ENCODE measurements around the gene TSNAXIP1.

The TSNAXIP1 gene

GRCh38 chr16:67856927-67857546 is 50.3 kb downstream of the TSNAXIP1 start:
- Histone ChIP-seq H3K36me3 (ENCODE audit: low read length) (no peaks in the 10 kb centered on the region), H3F3A (ENCODE audit: insufficient read depth) (no peaks in the 10 kb centered on the region), H4K20me1 (ENCODE audit: low read depth, low read length) (peaks cover 10% of the 10 kb centered on the region; the same call in 1 of the 2 replicates), H3K4me2 (ENCODE audit: low read depth, low read length, poor library complexity, severe bottlenecking) (no peak overlapping the region), H3K27me3 (ENCODE audit: low read length) (no peaks in the 10 kb centered on the region), H3K9ac (ENCODE audit: low read length) (no peak overlapping the region), H3K9me2 (replicated peaks; ENCODE audit: insufficient read depth, low read length) (no peaks in the 10 kb centered on the region), H2AFZ (ENCODE audit: low read depth, low read length, severe bottlenecking) (no peak overlapping the region), H3K27ac (ENCODE audit: low read depth, low read length) (no peak overlapping the region), H3K4me3 (ENCODE audit: insufficient read depth, low read length, poor library complexity, severe bottlenecking) (no peak overlapping the region), H3K9me3 (ENCODE audit: insufficient read depth, low read length) (no peaks in the 10 kb centered on the region), H3K79me2 (ENCODE audit: insufficient read depth, low read length) (peaks cover 94% of the 10 kb centered on the region)
- TF ChIP-seq, protein P1, sequence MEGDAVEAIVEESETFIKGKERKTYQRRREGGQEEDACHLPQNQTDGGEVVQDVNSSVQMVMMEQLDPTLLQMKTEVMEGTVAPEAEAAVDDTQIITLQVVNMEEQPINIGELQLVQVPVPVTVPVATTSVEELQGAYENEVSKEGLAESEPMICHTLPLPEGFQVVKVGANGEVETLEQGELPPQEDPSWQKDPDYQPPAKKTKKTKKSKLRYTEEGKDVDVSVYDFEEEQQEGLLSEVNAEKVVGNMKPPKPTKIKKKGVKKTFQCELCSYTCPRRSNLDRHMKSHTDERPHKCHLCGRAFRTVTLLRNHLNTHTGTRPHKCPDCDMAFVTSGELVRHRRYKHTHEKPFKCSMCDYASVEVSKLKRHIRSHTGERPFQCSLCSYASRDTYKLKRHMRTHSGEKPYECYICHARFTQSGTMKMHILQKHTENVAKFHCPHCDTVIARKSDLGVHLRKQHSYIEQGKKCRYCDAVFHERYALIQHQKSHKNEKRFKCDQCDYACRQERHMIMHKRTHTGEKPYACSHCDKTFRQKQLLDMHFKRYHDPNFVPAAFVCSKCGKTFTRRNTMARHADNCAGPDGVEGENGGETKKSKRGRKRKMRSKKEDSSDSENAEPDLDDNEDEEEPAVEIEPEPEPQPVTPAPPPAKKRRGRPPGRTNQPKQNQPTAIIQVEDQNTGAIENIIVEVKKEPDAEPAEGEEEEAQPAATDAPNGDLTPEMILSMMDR (IDR thresholded peaks at IDR 0.05; ENCODE audit: insufficient read depth, low read length, poor library complexity, severe bottlenecking), result no peak
- no peak for TF ChIP-seq EZH2phosphoT487 (conservative IDR thresholded peaks at IDR 0.05; ENCODE audit: low read length)

- Histone ChIP-seq H4K20me1 (ENCODE audit: low read depth, low read length) (peaks cover 10% of the 10 kb centered on the region; the same call in 1 of the 2 replicates), H3K9me2 (replicated peaks; ENCODE audit: insufficient read depth, low read length) (no peaks in the 10 kb centered on the region), H3K4me3 (ENCODE audit: insufficient read depth, low read length, poor library complexity, severe bottlenecking) (no peak overlapping the region), H3K27ac (ENCODE audit: low read depth, low read length) (no peak overlapping the region), H3K4me2 (ENCODE audit: low read depth, low read length, poor library complexity, severe bottlenecking) (no peak overlapping the region), H3K79me2 (ENCODE audit: insufficient read depth, low read length) (peaks cover 94% of the 10 kb centered on the region), H3K9me3 (ENCODE audit: insufficient read depth, low read length) (no peaks in the 10 kb centered on the region), H3K27me3 (ENCODE audit: low read length) (no peaks in the 10 kb centered on the region), H3K9ac (ENCODE audit: low read length) (no peak overlapping the region), H2AFZ (ENCODE audit: low read depth, low read length, severe bottlenecking) (no peak overlapping the region), H3K36me3 (ENCODE audit: low read length) (no peaks in the 10 kb centered on the region), H3F3A (ENCODE audit: insufficient read depth) (no peaks in the 10 kb centered on the region)
- TF ChIP-seq EZH2phosphoT487 (conservative IDR thresholded peaks at IDR 0.05; ENCODE audit: low read length), result no peak
- TF ChIP-seq, protein P1 (IDR thresholded peaks at IDR 0.05; ENCODE audit: insufficient read depth, low read length, poor library complexity, severe bottlenecking), result no peak
Measured at GRCh38 chr16:67857547-67858233, 51.0 kb downstream of the TSNAXIP1 start.

DNA sequence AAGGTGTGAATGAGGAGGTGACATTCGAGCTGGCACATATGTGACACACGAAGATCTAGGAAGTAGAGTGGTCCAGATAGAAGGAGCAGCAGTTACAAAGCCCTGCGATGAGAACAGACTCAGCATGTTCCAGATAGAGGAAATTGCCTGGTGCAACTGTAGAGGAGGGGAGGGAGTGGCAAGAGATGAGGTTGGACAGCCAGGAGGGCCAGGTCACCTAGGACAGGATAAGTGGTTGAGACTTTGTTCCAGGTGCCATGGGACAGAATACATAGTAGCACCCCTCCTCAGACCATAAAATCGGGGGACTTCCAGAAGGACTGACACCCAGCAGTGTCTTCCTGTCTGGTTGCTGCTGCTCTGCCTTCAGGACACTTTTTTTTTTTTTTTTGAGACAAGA is 51.8 kb downstream of the TSNAXIP1 start:
- Histone ChIP-seq H2AFZ (ENCODE audit: low read depth, low read length, severe bottlenecking) (no peak overlapping the region), H3K9ac (ENCODE audit: low read length) (no peak overlapping the region), H3K79me2 (ENCODE audit: insufficient read depth, low read length) (peaks cover 94% of the 10 kb centered on the region), H3K4me3 (ENCODE audit: insufficient read depth, low read length, poor library complexity, severe bottlenecking) (no peak overlapping the region), H3K4me2 (ENCODE audit: low read depth, low read length, poor library complexity, severe bottlenecking) (no peak overlapping the region), H3K27ac (ENCODE audit: low read depth, low read length) (no peak overlapping the region), H4K20me1 (ENCODE audit: low read depth, low read length) (peaks cover 10% of the 10 kb centered on the region; the same call in 1 of the 2 replicates), H3K9me2 (replicated peaks; ENCODE audit: insufficient read depth, low read length) (no peaks in the 10 kb centered on the region), H3K36me3 (ENCODE audit: low read length) (no peaks in the 10 kb centered on the region), H3F3A (ENCODE audit: insufficient read depth) (no peaks in the 10 kb centered on the region), H3K27me3 (ENCODE audit: low read length) (no peaks in the 10 kb centered on the region), H3K9me3 (ENCODE audit: insufficient read depth, low read length) (no peaks in the 10 kb centered on the region)
- TF ChIP-seq, protein P1 (IDR thresholded peaks at IDR 0.05; ENCODE audit: insufficient read depth, low read length, poor library complexity, severe bottlenecking), result no peak
- TF ChIP-seq EZH2phosphoT487 (conservative IDR thresholded peaks at IDR 0.05; ENCODE audit: low read length), result no peak
